Panc1 (cell line): ENCODE data around the gene ZSCAN5C.

Source experiments
- POLR2AphosphoS5 ChIP-seq: IDR thresholded peaks from 2 replicates; pipeline ENCODE4 v1.6.1; 2012; ENCODE audit warnings: mild to moderate bottlenecking, low read depth, low read length, moderate library complexity
- SIN3A ChIP-seq: IDR thresholded peaks from 2 replicates; pipeline ENCODE4 v1.6.1; 2012; ENCODE audit warnings: low read depth, mild to moderate bottlenecking, low read length, moderate library complexity, borderline replicate concordance; ENCODE audit not compliant: insufficient read depth
- TCF7L2 ChIP-seq: IDR thresholded peaks from 2 replicates; pipeline ENCODE4 v1.6.1; 2011; ENCODE audit warnings: mild to moderate bottlenecking, low read depth, low read length, inconsistent platforms
- TF ChIP-seq, protein P1 (sequence below): fragments of 450-650 bp; IDR thresholded peaks from 2 replicates; pipeline ENCODE4 v1.5.1; 2017; ENCODE audit warnings: mild to moderate bottlenecking
- TF ChIP-seq, protein P2 (sequence below), 2 experiments: IDR thresholded peaks; 2 replicates each; pipeline ENCODE4 v1.6.1; 2011 to 2012; ENCODE audit warnings: low read depth in 2 of 2, control low read depth in 1 of 2, low read length in 1 of 2, mild to moderate bottlenecking in 1 of 2, moderate library complexity in 1 of 2; ENCODE audit not compliant: insufficient read depth in 1 of 2

DNA sequence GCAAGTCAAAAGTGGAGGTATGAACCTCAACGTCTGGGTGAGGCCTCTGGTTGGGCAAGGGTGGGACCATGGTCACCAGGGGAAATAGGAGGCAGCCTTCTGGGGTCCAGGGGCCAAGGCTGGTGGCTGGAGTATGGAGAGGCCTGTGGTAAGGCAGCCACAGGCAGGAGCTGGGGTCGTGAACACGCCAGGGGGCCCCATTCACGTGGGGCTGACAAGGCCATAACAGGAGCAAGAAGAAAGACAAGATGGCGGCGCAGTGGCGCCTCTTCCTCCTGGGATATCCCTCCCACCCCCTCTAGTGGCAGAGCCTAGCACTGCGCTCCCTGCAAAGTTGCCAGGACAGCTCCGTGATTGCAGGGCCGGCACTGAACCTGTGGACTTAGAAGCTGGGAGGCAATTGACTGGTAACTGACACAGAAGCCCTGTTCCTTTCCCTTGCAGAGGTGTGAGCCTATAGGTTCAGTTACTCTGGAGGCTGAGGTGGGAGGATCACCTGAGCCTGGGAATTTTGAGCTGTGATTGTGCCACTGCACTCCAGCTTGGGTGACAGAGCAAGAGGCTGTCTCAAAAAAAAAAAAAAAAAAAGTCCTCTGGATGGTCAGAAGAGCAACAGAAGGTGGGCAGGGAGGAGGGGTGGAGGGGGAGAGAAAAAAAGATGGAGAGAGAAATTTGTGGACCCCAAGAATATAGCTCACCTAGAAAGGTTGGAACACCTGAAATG lies 50.8 kb downstream of the ZSCAN5C start:
- TF ChIP-seq, protein P1, sequence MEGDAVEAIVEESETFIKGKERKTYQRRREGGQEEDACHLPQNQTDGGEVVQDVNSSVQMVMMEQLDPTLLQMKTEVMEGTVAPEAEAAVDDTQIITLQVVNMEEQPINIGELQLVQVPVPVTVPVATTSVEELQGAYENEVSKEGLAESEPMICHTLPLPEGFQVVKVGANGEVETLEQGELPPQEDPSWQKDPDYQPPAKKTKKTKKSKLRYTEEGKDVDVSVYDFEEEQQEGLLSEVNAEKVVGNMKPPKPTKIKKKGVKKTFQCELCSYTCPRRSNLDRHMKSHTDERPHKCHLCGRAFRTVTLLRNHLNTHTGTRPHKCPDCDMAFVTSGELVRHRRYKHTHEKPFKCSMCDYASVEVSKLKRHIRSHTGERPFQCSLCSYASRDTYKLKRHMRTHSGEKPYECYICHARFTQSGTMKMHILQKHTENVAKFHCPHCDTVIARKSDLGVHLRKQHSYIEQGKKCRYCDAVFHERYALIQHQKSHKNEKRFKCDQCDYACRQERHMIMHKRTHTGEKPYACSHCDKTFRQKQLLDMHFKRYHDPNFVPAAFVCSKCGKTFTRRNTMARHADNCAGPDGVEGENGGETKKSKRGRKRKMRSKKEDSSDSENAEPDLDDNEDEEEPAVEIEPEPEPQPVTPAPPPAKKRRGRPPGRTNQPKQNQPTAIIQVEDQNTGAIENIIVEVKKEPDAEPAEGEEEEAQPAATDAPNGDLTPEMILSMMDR = peak; percentile 98
- TF ChIP-seq, protein P2, sequence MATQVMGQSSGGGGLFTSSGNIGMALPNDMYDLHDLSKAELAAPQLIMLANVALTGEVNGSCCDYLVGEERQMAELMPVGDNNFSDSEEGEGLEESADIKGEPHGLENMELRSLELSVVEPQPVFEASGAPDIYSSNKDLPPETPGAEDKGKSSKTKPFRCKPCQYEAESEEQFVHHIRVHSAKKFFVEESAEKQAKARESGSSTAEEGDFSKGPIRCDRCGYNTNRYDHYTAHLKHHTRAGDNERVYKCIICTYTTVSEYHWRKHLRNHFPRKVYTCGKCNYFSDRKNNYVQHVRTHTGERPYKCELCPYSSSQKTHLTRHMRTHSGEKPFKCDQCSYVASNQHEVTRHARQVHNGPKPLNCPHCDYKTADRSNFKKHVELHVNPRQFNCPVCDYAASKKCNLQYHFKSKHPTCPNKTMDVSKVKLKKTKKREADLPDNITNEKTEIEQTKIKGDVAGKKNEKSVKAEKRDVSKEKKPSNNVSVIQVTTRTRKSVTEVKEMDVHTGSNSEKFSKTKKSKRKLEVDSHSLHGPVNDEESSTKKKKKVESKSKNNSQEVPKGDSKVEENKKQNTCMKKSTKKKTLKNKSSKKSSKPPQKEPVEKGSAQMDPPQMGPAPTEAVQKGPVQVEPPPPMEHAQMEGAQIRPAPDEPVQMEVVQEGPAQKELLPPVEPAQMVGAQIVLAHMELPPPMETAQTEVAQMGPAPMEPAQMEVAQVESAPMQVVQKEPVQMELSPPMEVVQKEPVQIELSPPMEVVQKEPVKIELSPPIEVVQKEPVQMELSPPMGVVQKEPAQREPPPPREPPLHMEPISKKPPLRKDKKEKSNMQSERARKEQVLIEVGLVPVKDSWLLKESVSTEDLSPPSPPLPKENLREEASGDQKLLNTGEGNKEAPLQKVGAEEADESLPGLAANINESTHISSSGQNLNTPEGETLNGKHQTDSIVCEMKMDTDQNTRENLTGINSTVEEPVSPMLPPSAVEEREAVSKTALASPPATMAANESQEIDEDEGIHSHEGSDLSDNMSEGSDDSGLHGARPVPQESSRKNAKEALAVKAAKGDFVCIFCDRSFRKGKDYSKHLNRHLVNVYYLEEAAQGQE (IDR thresholded peaks at IDR 0.05; ENCODE audit: insufficient read depth in 1 of 2, low read depth in 2 of 2, low read length in 1 of 2) = no peak
- no peak for TF ChIP-seq POLR2AphosphoS5
- TF ChIP-seq SIN3A = no peak
- TF ChIP-seq TCF7L2 = no peak
